NCI-H2227 treated with DMSO at 0.1 percent for 48 hours (cell line): ENCODE results near the gene ITPKB.

Source experiments
- DNase-seq: peaks from one replicate; lab custom pipeline; 2025; lab: John Stamatoyannopoulos, UW

The ITPKB gene

DNA sequence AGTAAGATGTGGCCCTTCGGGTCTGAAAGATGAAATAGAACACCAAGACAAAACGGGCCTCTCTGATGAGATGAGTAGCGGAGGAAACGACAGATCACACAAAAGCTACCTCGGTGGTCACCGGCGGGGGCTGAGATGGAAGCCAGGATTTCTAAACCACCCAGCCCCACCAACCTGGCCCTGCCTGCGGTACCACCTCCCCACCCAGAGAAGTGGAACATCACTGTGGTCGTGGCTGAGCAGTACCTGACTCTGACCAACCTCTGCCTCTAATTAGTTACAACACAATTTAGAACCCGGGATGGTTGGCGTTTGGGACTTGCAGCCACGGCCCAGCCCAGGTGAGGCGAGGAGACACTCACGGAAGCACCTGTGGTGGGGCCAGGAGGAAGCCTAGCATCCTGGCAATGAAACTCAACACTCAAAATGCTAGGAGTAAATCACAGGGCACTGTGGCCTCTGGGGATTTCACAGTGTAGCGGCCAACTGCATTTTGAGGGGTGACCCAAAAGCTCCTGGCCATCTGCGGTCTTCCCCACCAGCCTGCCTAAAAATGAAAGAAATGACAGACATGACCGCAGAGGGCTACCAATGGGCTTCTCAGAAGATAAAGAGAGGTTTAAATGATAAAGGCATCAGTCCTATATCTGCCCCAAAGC, 73.4 kb downstream of the ITPKB start:
- DNase-seq: no peak

GRCh38 chr1:226664413-226665101, 74.5 kb downstream of the ITPKB start:
- DNase-seq: no peak

- DNase-seq: no peak
Observed at GRCh38 chr1:226663327-226663704, 75.8 kb downstream of the ITPKB start.

DNA sequence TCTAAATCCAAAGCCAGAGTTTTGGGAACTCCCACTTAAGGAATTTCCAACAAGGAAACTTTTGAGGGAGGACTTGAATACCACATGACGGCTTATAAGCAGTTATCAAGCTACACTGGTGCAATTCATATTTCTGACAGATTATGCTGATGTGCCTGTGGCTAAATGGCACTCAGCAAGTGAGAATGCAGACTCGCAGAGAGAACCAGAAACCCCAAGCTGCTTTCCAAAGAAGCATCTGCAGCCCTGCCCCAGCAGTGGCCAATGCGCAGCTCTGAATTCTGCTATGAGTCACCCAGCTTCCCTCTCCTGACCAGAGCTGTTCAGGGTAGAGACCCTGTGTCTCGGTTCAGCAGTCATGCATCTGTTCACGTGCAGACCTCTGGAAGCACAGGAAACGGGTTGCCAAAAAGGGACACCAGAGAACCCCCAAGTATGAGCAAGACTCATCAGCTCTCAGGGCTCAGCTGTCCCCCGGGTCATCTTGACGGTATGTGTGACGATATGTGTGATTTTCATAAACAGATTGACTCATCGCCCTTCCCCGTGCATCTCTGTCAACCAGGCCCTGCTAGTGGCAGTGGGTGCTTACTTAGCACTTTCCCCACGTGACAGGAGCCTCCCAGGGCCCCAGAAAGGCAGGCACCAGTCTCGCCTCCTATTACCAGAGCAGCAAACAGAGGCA, 76.3 kb downstream of the ITPKB start:
- DNase-seq: no peak

- no peak for DNase-seq
Observed at GRCh38 chr1:226661965-226662364, 77.1 kb downstream of the ITPKB start.

DNA sequence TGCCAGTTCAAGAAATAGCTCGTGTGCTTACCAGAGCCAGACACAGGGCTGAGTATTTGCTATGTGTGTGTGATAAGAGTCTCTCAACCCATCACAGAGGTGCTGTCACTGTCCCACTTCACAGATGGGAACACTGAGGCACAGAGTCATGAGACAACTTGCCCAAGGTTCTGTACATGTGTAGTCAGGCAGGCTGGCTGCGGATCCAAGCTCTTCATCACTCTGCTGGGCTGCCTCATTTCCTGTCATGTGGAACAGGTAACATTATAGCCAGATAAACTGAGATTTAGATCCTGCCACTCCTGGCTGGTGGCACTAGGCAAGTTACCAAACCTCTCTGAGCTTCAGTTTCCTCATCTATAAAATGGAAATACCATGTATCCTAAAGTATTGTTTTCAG, 77.8 kb downstream of the ITPKB start:
- no peak for DNase-seq

DNA sequence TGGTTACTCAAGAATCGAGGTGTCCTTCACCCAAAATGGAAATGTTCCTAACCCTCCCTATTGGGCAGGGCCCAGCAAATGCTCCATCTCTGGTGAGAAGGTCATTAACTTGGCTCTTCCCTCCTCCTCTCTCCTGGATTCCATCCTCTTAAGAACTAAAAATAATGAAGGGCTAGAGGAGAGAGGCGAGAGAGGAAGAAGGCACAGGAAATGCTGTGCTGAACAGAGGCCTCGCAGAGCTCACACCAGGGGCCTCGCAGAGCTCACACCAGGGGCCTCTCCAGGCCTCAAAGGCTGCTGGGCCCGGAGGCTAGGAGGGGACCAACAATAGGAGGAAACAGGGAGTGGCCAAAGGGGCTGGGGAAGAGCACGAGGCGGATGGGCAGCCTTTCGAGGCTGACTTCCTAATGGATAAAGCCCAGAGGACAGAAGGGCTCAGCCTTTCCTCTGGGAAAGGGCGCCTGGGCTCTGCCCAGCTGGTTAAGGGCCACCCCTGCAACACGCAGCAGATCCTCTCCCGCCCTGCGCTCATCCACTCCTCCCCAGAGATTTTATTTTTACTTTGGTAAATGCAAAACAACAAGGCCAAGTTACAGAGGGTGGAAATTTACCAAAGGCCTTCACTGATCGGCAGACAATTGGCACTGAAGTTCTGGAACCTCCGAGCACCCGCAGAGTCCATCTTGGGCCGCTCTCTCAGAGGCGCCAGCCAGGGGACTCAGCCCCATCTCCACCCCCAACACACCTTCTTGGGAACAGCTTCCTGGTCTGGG, 78.5 kb downstream of the ITPKB start:
- no peak for DNase-seq

DNA sequence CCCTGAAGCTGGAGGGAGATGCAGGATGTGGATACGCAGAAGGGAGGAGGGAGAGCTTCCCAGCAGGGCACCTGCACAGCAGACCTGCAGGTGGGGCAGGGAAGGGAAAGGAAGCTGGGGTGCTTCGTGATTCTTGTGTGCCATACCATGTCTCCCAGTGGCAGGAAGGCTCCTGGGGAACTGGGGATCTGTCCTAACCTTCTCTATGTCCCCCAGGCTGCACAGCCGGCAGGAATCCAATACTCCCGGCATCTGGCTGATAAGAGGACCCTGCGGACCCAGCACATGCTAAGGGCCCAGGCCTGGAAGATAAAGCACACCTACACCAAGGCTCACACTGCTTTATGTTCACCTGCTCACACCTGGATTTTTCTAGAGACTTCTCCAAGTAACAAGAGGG, 79.4 kb downstream of the ITPKB start:
- no peak for DNase-seq

GRCh38 chr1:226659136-226659535, 79.9 kb downstream of the ITPKB start:
- DNase-seq: no peak

DNA sequence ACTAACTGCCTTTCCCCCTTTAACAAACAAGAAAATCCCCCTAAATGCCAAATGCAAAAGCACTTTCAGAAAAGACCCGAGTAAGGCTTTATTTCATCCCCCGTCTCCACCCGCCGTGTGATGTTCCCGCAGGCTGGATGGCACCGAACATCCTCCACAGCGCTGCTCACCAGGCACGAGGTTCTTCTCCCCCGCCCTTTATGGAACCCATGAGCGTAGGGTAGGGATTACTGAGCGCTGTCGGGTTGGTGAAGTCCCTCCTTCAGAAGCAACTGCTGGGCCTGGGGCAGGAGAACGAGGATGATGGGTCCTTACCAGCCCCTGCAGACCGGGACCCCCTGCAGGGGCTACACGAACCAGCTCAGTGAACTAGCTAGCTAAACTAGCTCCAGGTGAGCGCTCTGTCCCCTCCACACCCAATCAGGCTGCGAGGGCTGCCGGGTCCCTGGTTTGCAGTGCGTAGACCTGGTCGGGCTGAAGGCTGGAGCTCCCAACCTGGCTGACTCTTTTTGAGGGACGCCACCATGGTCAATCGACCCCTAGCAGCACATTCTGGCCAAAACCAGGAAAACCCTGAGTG, 80.4 kb downstream of the ITPKB start:
- no peak for DNase-seq

GRCh38 chr1:226657895-226658545, 81.1 kb downstream of the ITPKB start:
- DNase-seq: no peak

- peak; percentile 41 for DNase-seq
Observed at GRCh38 chr1:226656601-226657277, 82.3 kb downstream of the ITPKB start.

DNA sequence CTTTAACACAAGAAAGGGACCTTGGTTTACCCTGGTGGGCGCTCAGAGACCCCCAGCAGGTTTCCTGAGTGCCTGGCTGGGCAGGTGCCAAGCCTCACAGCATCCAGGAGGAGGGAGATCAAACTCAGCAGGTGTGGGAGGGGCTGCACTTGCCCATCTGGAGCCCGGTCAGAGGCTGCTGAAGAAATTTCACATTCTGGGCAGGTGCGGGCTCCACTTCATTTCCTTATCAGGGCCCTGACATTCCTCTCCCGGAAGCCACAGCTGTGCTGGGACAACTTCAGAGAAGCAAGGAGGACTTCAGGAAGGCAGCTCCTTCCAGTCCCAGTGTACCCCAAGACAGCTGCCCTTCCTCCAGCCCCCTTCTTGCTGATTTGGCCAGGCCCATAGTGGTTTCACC, 82.9 kb downstream of the ITPKB start:
- no peak for DNase-seq

DNA sequence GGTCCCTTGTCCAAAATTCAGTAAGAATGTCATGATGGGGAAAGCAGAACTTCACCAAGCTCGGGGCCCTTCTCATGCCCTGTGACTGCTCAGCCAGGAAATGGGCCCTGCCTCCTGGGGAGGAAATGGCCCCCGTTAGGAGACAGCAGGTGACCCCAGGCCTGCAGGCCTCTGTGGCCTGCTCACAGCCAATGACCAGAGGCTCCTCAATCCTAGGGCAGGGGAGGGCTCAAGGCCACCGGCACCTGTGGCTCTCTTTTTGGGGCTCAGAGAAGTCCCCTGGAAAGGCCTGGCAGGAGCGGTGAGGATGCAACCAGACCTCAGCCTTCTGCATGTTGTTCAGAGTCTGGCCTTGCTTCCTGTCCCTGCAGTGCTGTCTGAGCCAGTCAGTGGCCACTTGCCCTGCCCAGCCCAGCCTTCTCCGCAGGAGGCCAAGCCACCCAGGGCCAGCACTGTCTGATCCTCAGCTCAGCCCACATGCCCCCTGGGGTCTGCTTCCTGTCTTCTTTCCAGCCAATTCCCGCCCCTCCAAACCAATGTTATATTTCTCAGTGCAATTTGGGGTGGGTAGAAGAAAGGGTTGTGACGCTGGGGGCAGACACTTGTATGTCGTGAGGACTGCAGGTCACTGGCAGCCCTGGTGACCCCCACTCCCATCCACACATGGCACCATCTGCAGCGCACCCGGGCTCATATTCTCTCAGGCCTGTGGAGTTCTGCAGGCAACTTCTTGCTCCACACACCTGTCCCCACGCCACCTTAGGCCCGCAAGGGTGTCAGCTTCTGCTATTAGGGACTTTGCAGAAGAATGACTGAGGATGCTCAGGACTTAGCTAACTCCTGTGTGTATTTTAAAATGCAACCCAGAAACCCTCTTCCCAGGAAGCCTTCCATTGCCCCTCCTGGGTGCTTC, 83.6 kb downstream of the ITPKB start:
- no peak for DNase-seq

GRCh38 chr1:226654668-226655055, 84.4 kb downstream of the ITPKB start:
- DNase-seq: no peak

GRCh38 chr1:226654046-226654667, 84.9 kb downstream of the ITPKB start:
- no peak for DNase-seq

DNA sequence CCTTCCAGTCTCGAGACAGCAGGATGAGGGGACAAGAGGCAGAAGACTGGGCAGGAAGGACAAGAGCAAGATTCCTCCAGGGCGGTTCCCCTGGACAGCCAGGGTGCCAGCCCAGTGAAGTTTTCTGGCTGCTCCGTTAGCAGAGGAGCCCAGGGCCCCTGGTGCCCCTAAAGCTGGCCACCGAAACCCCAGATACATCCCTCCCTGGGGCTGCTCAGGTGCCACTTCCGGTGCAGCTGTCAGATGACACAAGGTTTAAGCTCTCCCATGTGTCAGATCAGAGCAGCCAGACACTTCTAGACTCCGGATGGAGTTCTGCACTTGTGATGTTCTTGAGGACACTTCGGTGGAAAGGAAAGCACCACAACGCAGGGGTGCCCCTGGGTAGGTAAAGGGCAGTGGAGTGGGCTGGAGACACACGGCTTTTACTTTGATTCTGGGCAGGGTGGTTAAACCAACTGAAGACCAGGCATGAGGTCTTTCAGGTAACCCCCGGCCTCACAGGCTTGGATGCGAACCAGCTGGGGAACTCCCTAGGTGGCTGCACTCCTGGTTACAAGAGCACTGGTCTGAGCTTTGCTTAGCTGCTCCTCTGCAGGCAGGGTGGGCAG, 85.7 kb downstream of the ITPKB start:
- DNase-seq: no peak

DNA sequence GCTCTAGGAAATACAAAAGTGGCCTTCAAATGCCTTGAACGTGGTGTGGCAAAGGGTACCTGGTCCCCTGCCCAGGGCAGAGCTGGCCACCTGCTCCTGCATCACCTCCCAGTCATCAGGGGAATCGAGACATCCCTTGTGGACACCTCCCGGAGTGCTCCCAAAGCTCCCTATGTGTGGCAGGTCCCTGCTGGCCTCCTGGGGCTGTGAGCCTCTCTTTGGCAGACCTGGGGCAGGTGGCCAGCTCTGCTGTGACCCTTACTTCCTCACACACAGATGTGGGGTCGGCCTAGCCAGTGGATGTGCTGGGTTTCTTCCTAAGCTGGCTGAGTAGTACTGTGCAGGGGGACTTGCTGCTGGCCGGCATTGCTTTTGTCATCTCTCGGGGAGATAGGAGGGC, 86.5 kb downstream of the ITPKB start:
- no peak for DNase-seq

- DNase-seq: no peak
Observed at GRCh38 chr1:226651732-226652105, 87.4 kb downstream of the ITPKB start.
